ENCODE results near the gene TSPAN3. TPM values are rescaled to one million over a fixed set of nuclear protein-coding genes. Genes with fewer than 3 reads are reported as not detected.

The TSPAN3 gene
- total and polyA plus RNA-seq, 10 of the 15 experiments (the other 5 are each of a cell fraction or from before 2014, with no cell fraction given), result 18.9 to 114 (median 57.2) TPM

- in situ Hi-C loops (cut with MboI) (no loop called here), intact Hi-C loops (cut with micrococcal nuclease; ENCODE audit: unreplicated experiment) (no loop called here)
- Histone ChIP-seq H3K4me3 (peak within 1 kb of the TSS; percentile 68), H4K20me1 (ENCODE audit: control insufficient read depth, insufficient read depth) (no peaks in the 10 kb centered on the region), H3K27ac (ENCODE audit: control insufficient read depth, insufficient read depth) (peak within 1 kb of the TSS; percentile 55), H3K4me1 (ENCODE audit: control insufficient read depth, insufficient read depth, low read length) (peaks cover 32% of the 10 kb centered on the region), H3K9me3 (replicated peaks; ENCODE audit: control insufficient read depth, insufficient read depth, low read length) (no peaks in the 10 kb centered on the region), H3K27me3 (replicated peaks in 1 of 2; ENCODE audit: control insufficient read depth in 2 of 2, insufficient read depth in 2 of 2, low read length in 1 of 2) (no peaks in the 10 kb centered on the region), H2AFZ (ENCODE audit: control insufficient read depth, low read depth, low read length) (peak within 1 kb of the TSS; percentile 86), H3K36me3 (ENCODE audit: control insufficient read depth in 2 of 2, insufficient read depth in 2 of 2, low read length in 1 of 2) (no peaks in the 10 kb centered on the region), H3K79me2 (ENCODE audit: control insufficient read depth, insufficient read depth, low read length) (peaks cover 6% of the 10 kb centered on the region), H3K9ac (ENCODE audit: control insufficient read depth, insufficient read depth, low read length) (peak within 1 kb of the TSS; percentile 71), H3K4me2 (ENCODE audit: control insufficient read depth, insufficient read depth) (peak within 1 kb of the TSS; percentile 84)
- ATAC-seq (peak; percentile 64), DNase-seq (ENCODE audit: low read depth, low spot score) (no peak), FAIRE-seq (no peak)
- WGBS (ENCODE audit: insufficient coverage, insufficient replicate concordance, low lambda C conversion rate, missing lambda C conversion rate), result 23% methylated on average over 28 of the region's 28 CpGs
- TF ChIP-seq, protein P1, sequence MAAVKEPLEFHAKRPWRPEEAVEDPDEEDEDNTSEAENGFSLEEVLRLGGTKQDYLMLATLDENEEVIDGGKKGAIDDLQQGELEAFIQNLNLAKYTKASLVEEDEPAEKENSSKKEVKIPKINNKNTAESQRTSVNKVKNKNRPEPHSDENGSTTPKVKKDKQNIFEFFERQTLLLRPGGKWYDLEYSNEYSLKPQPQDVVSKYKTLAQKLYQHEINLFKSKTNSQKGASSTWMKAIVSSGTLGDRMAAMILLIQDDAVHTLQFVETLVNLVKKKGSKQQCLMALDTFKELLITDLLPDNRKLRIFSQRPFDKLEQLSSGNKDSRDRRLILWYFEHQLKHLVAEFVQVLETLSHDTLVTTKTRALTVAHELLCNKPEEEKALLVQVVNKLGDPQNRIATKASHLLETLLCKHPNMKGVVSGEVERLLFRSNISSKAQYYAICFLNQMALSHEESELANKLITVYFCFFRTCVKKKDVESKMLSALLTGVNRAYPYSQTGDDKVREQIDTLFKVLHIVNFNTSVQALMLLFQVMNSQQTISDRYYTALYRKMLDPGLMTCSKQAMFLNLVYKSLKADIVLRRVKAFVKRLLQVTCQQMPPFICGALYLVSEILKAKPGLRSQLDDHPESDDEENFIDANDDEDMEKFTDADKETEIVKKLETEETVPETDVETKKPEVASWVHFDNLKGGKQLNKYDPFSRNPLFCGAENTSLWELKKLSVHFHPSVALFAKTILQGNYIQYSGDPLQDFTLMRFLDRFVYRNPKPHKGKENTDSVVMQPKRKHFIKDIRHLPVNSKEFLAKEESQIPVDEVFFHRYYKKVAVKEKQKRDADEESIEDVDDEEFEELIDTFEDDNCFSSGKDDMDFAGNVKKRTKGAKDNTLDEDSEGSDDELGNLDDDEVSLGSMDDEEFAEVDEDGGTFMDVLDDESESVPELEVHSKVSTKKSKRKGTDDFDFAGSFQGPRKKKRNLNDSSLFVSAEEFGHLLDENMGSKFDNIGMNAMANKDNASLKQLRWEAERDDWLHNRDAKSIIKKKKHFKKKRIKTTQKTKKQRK (IDR thresholded peaks at IDR 0.05; ENCODE audit: low read depth, low read length), result no peak
- TF ChIP-seq POLR2A (IDR thresholded peaks at IDR 0.05; ENCODE audit: low read depth, low read length), result peak; percentile 95
- peak; percentile 64; the same call in 1 of the 2 replicates for TF ChIP-seq ZBTB33 (IDR thresholded peaks at IDR 0.05)
- 0 out of 2 replicates have a peak, but pooled peaks have one; percentile 15 for TF ChIP-seq MLLT1 (IDR thresholded peaks at IDR 0.05)
- TF ChIP-seq ZNF687 (IDR thresholded peaks at IDR 0.05), result peak; percentile 64
- no peak for TF ChIP-seq SREBF1 (IDR thresholded peaks at IDR 0.05; ENCODE audit: low read length)
- no peak for TF ChIP-seq SIX5 (IDR thresholded peaks at IDR 0.05; ENCODE audit: low read depth, low read length, severe bottlenecking)
- 0 out of 2 replicates have a peak, but pooled peaks have one; percentile 4 for TF ChIP-seq RUNX3 (IDR thresholded peaks at IDR 0.05; ENCODE audit: low read length)
- peak; percentile 52 for TF ChIP-seq EED (IDR thresholded peaks at IDR 0.05; ENCODE audit: low read depth)
- BruUV-seq (replicated peaks), result no TSS peak
- ChIA-PET SMC1A (ENCODE audit: uncharacterized antibody, unreplicated experiment) (interaction anchor here (0.7 to 7.8 kb wide), 4 partner anchors 12 to 191 kb away, joined by 3 to 99 read pairs (median 5); no protein-coding TSS in a partner anchor), CTCF (interaction anchor here (0.6 to 5.9 kb wide), 6 partner anchors 12 to 36 kb away, joined by 3 to 42 read pairs (median 4); no protein-coding TSS in a partner anchor), POLR2A (interaction anchor here (0.9 to 4.4 kb wide), 7 partner anchors 8 to 68 kb away, joined by 3 to 32 read pairs (median 6); no protein-coding TSS in a partner anchor), RAD21 (ENCODE audit: unreplicated experiment) (interaction anchor here (1.1 to 3.7 kb wide), 9 partner anchors 18 to 36 kb away, joined by 3 to 16 read pairs (median 6); no protein-coding TSS in a partner anchor)
Observed at GRCh38 chr15:76994971-76995945, 75.7 kb downstream of the TSPAN3 start, which contains the start of gene PSTPIP1. Gene PSTPIP1 (plus strand): TSS chr15:76995126. CDS start chr15:76995574, 448 bp downstream.
